ENCODE results near the gene SNCA. TPM values are rescaled to one million over a fixed set of nuclear protein-coding genes. Genes with fewer than 3 reads are reported as not detected.

Gene SNCA
- total and polyA plus RNA-seq, 2 of the 8 experiments (the other 6 are each of a cell fraction or from before 2014, with no cell fraction given), result 8.5 to 16.8 TPM

DNA sequence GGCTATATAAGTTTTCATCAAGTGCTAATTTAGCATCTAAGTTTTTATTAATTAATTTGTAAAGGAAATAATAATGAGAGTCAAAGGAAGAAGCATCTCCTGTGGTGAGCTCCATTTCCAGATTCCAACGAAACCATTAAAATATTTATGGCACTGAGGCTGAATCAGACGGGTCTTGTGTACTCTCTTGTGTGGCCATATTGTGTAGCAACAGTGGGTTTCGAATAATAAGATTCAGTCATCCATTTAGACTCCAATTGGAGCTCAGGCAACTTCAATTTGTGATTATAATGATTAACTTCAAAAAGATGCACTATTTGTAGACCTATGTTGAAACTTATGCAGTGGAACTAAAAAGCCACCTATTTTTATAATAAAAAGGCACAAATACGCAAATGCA, 82.4 kb downstream of the SNCA start:
- ChIA-PET POLR2A (ENCODE audit: partially characterized antibody) (no interaction called here), CTCF (ENCODE audit: partially characterized antibody) (interaction anchor here (0.6 to 1.8 kb wide), 3 partner anchors 11 to 41 kb away, joined by 4 to 5 read pairs (median 4); no protein-coding TSS in a partner anchor)
- H2BK12ac ChIP-seq (ENCODE audit: low read depth, low read length), result no peak overlapping the region
- FAIRE-seq (no peak), DNase-seq (ENCODE audit: low read depth in 1 of 2, low spot score in 2 of 2) (no peak)
- no peaks in the 10 kb centered on the region for H4K20me1 ChIP-seq (replicated peaks in 1 of 2; ENCODE audit: control insufficient read depth in 1 of 2, insufficient read depth in 2 of 2, low read length in 2 of 2)
- no peak overlapping the region for H2BK15ac ChIP-seq (ENCODE audit: low read length)
- H3K4me1 ChIP-seq (replicated peaks in 1 of 4; ENCODE audit: control insufficient read depth in 3 of 4, insufficient read depth in 4 of 4, low read length in 3 of 4), result peaks cover 0 to 4% (median 0%) of the 10 kb centered on the region in 4 experiments; a peak in 1 of 7 replicates
- no peak overlapping the region for H3K56ac ChIP-seq (replicated peaks; ENCODE audit: insufficient read length, low read depth, low read length)
- no peaks in the 10 kb centered on the region for H3K9me3 ChIP-seq (ENCODE audit: insufficient read depth in 2 of 2, low read depth in 1 of 2, low read length in 1 of 2)
- H3K9ac ChIP-seq (replicated peaks in 1 of 4; ENCODE audit: extremely low read depth in 1 of 4, low read depth in 3 of 4, low read length in 3 of 4), result no peak overlapping the region
- no peak overlapping the region for H2BK20ac ChIP-seq (ENCODE audit: low read length)
- H3K14ac ChIP-seq (ENCODE audit: insufficient read length), result no peak overlapping the region
- no peaks in the 10 kb centered on the region for H3K23me2 ChIP-seq (ENCODE audit: low read depth, low read length)
- H3K4ac ChIP-seq (replicated peaks; ENCODE audit: insufficient read length, low read depth, low read length), result no peak overlapping the region
- H3K27ac ChIP-seq (ENCODE audit: low read depth, low read length), result no peak overlapping the region
- no peak overlapping the region for H3K18ac ChIP-seq (ENCODE audit: extremely low read depth, low read length)
- H3K27me3 ChIP-seq (replicated peaks in 1 of 4; ENCODE audit: control insufficient read depth in 3 of 4, extremely low read depth in 1 of 4, insufficient read depth in 3 of 4, low read length in 3 of 4), result no peaks in the 10 kb centered on the region
- H3K23ac ChIP-seq (ENCODE audit: insufficient read length), result no peak overlapping the region
- H3K79me2 ChIP-seq (ENCODE audit: control insufficient read depth in 1 of 2, insufficient read depth in 2 of 2, low read length in 2 of 2), result no peaks in the 10 kb centered on the region
- no peak overlapping the region for H2BK5ac ChIP-seq (ENCODE audit: low read depth, low read length)
- no peak overlapping the region for H3K4me2 ChIP-seq (ENCODE audit: insufficient read depth in 1 of 2, low read depth in 2 of 2, low read length in 2 of 2)
- no peak overlapping the region for H4K5ac ChIP-seq (ENCODE audit: insufficient read length, low read depth, low read length)
- no peak overlapping the region for H2AFZ ChIP-seq (ENCODE audit: low read length)
- no peak overlapping the region for H4K8ac ChIP-seq (ENCODE audit: extremely low read depth, insufficient read depth, low read length)
- WGBS, 2 experiments (ENCODE audit: extremely low coverage in 1 of 2, insufficient coverage in 1 of 2, insufficient read length in 1 of 2, insufficient replicate concordance in 2 of 2, low coverage in 1 of 2, low lambda C conversion rate in 2 of 2, missing lambda C conversion rate in 1 of 2), result 87% methylated on average over 4 of the region's 4 CpGs; no CpG with 5 or more reads in 1 of the 2 experiments
- no peak overlapping the region for H2AK5ac ChIP-seq (ENCODE audit: low read depth, low read length)
- no peak overlapping the region for H2BK120ac ChIP-seq (replicated peaks; ENCODE audit: low read depth, low read length)
- H3K79me1 ChIP-seq (ENCODE audit: low read depth, low read length), result no peaks in the 10 kb centered on the region
- H4K91ac ChIP-seq (replicated peaks; ENCODE audit: insufficient read length, low read length), result no peak overlapping the region
- H3K36me3 ChIP-seq (ENCODE audit: control insufficient read depth in 2 of 4, insufficient read depth in 4 of 4, low read length in 3 of 4), result no peaks in the 10 kb centered on the region
- H3K4me3 ChIP-seq (ENCODE audit: extremely low read depth in 1 of 4, insufficient read depth in 2 of 4, low read depth in 3 of 4, low read length in 4 of 4), result no peak overlapping the region
- no peak for TF ChIP-seq BCL11A (IDR thresholded peaks at IDR 0.05; ENCODE audit: low read depth in 2 of 2, low read length in 2 of 2)
- TF ChIP-seq USF2 (IDR thresholded peaks at IDR 0.05; ENCODE audit: low read length), result no peak
- TF ChIP-seq FOSL1 (IDR thresholded peaks at IDR 0.05; ENCODE audit: insufficient read depth, low read depth, low read length), result no peak
